HG03108 (cell line): ENCODE measurements around the gene PTPN14.
"Not testable (repeated sequence)": the region's sequence is repeated elsewhere in the genome, so short reads cannot be mapped to it uniquely, and the experiment has no call there.

Source experiments
- ATAC-seq: cut with Tn5 transposase; IDR thresholded peaks from one replicate; pipeline ENCODE4 v1.9.1; 2021; ENCODE audit warnings: moderate library complexity; ENCODE audit not compliant: unreplicated experiment

The PTPN14 gene

GRCh38 chr1:214481983-214482634, 69.3 kb downstream of the PTPN14 start:
- not testable (repeated sequence) for ATAC-seq

DNA sequence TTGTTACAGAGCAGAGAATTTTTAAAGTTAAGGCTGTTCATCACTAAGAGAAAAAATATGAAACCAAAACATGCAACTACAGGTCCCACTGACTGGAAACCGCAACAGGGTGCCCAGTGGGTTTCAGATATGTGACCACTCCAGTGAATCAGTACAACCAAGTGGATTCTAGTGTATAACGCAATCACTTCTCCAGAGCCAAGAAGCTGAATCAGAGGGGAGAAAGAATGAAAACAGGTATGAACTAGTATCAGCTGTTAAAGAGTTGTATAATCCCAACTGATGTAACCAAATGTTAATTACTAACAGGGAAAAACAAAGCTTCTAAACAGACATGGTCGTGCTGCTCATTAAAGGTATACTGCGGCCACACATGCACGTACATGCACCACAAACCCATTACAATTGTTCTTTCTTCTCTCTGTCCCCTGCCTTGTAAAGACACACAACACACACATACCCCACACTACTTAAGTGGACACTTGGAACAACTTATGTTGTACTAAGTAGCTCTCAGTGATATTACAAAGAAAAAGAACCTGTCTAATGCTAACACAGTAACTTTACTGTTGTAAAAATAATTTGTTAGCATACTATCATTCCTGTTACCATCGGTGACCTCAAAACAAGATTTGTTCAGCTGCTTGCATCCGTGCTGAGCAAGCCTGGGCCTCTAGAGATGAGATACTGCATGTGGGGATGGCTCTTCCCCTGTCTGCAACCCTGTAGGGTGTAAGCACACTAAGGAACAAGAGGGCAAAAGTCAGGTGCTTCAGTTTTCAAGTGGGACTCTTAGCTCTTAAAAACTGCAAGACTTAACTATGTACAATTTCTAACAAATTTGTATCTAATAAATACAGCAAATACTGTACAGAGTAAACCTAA, 74.2 kb downstream of the PTPN14 start:
- no peak for ATAC-seq

- ATAC-seq, result no peak
Measured at GRCh38 chr1:214476229-214476985, 75.0 kb downstream of the PTPN14 start.

DNA sequence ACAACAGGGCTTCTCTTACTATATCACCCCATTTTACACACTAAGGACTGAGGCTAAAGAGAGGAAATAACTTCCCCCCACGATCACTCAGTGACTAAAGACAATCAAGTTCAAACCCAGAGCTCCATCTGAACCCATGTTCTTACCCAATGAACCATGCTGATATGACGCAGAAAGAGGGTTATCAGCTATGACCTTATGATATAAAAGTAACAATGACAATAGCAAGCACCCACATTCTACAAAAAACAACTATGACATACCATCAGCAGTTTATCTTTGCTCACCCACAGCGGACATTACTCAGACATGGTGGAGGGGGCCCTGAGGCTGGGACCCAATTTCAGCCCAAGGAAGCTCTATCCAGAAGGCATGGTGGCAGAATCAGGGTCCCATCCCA, 75.7 kb downstream of the PTPN14 start:
- ATAC-seq, result no peak

DNA sequence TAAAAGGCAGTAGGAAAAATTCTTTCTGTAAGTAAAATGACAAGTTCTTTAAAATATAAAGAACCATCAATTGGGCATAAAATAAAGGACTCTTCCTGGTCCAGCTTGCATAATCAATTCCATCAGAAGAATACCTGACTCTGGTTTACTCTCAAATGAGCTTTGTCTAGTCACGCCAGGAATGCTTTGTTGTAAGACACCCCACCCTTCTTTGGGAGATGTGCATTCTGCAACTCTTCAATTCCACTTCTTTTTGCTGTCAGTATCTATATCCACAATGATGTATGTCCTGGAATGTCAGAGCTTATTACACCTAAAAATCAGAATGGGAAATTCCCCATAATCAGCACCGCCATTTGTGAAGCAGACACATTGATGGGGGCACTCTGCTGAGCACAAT, 76.1 kb downstream of the PTPN14 start:
- ATAC-seq, result no peak

GRCh38 chr1:214474467-214474866, 76.9 kb downstream of the PTPN14 start:
- no peak for ATAC-seq

GRCh38 chr1:214473862-214474261, 77.5 kb downstream of the PTPN14 start:
- no peak for ATAC-seq

DNA sequence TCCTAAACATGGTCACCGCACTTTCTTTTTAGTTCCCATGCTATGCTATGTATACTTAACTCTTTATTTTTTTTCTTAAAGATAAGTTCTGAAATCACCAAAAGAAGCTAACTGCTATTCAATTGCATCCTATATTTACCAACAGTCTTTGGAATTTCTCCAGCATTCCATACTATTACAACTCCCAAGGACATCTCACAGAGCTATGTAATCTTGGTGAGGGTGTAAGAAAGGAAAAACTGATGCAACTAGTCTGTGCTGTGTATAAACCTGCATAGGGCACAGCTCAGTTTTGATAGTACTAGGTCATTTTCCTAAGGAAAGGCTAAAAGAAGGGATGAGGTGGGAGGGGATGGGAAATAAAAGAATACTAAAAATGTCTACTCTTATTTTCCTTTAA, 78.0 kb downstream of the PTPN14 start:
- no peak for ATAC-seq

GRCh38 chr1:214472364-214472763, 79.0 kb downstream of the PTPN14 start:
- no peak for ATAC-seq

GRCh38 chr1:214471458-214471857, 79.9 kb downstream of the PTPN14 start:
- ATAC-seq, result no peak

GRCh38 chr1:214470132-214470531, 81.3 kb downstream of the PTPN14 start:
- ATAC-seq, result no peak

DNA sequence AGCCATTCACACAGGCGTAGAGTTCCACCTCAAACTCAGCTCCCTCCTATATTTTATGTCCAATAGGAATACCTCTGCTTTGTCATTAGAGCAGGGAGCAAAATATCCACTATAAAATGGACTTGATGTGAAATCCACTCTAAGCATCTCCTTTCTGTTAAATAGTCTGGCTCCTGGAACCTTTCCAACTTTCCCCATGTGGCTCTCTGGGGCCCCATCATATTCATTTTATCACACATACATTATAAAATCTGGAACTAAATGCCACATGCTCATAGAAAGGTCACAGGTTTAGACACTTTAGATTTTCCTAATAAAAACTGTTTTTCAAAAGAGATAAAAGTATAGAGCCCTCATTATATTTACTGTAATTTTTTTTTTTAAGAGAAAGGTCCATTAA, 82.1 kb downstream of the PTPN14 start:
- no peak for ATAC-seq

DNA sequence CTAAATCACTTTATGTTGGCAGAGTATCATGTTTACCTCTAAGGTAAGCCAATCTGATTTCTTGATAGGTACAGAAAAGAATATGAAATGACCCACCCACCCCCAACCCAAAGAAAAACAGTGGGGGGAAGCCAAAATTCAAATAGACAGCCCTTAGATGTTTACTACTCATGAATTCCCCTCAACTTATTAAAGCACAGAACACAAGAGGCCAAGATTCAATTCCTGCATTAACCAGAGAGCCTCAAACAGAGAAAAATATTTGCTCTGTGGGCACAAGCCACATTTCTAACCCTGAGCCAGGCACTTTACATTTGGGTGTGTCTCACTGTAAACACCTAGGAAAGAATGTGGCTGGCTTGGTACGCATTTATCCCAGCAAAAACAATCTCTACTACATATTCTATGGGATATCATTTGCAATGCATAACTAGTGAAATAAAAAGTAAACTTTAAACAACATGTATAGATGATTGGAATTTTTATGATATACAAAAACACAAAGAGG, 84.3 kb downstream of the PTPN14 start:
- no peak for ATAC-seq

- ATAC-seq, result no peak
Measured at GRCh38 chr1:214466403-214467077, 84.9 kb downstream of the PTPN14 start.

GRCh38 chr1:214464445-214465287, 86.7 kb downstream of the PTPN14 start:
- ATAC-seq, result no peak

DNA sequence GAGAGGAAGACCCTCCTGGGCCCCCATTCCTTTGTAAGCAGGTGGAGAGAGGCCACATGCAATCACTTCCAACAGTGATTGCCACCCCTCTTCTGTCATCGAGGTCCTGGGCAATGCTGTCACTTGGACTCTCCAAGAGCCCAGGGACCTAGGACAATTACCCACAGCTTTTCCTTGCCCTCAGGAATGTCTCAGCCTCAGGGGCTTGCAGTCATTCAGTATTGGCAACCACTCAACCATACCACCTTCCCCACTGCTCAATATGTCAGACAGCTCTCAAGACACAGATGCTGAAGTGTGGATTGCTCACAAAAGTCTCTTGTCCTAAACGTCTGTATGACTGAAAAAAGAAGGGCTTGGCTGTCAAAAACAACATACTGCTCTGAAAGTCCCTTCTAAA, 87.8 kb downstream of the PTPN14 start:
- ATAC-seq, result no peak

DNA sequence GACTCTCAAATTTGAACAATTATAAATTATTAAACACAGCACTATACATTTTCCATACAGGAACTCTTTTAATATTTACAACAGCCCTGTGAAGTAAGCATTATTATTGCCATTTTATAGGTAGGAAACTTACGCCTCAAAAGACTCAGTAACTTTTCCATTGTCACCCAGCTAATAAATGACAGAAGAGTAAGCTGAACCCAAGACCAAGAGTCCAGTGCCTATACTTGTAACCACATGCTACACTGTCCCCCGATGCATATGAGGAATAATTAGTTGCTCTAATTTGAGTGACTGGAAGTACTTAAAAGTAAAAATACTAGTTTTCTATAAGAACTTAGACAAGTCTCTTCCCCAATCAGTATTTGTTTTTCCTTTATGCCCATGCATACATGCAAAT, 88.5 kb downstream of the PTPN14 start:
- ATAC-seq, result no peak

- no peak for ATAC-seq
Measured at GRCh38 chr1:214461305-214461704, 90.1 kb downstream of the PTPN14 start.

DNA sequence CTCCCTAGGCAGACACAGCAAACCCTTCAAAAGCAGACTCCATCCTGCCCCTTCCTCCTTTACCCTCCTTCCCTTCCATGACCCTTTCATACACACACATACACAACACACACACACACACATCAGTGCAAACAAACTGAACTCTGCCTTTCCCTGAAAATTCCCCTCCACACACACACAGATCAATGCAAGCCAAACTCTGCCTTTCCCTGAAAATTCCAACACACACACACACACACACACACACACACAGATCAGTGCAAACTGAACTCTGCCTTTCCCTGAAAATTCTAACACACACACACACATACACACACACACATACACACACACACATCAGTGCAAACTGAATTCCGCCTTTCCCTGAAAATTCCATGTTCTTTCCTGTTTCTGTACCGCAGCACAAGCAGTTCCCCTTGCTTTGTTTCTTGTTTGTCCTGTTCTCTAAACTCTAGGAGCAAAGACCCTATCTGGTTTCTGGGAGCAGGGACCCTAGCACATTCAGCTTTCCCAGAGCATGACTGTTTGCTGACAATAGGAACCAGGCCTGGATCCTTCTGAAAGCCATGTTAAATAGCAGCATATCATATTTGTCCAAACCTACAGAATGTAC, 91.0 kb downstream of the PTPN14 start:
- ATAC-seq, result no peak

- no peak for ATAC-seq
Measured at GRCh38 chr1:214459895-214460294, 91.5 kb downstream of the PTPN14 start.
